Liver (tissue), 3 donors: ENCODE measurements around the gene SLC4A11.
"Not testable (repeated sequence)": the region's sequence is repeated elsewhere in the genome, so short reads cannot be mapped to it uniquely, and the experiment has no call there.

Experiments used
- ATF3 ChIP-seq: IDR thresholded peaks from 2 replicates; pipeline ENCODE4 v1.6.1; 2016; ENCODE audit warnings: antibody characterized with exemption
- CTCF ChIP-seq: fragments of 150-350 bp; IDR thresholded peaks from 2 replicates; pipeline ENCODE4 v1.5.1; 2017; ENCODE audit warnings: improper control_type of control experiment, low read depth, low read length; ENCODE audit not compliant: missing input control
- RAD21 ChIP-seq, 2 donors: IDR thresholded peaks; 2 replicates each; pipeline ENCODE4 v1.6.1; 2016; ENCODE audit warnings: antibody characterized with exemption in 2 of 2, mild to moderate bottlenecking in 2 of 2
- TAF1 ChIP-seq: conservative IDR thresholded peaks from 2 replicates; pipeline ENCODE4 v1.6.1; 2016; ENCODE audit warnings: antibody characterized with exemption, mild to moderate bottlenecking
- ZBTB33 ChIP-seq: IDR thresholded peaks from 2 replicates; pipeline ENCODE4 v1.6.1; 2016; ENCODE audit warnings: antibody characterized with exemption
- donor health status: healthy.
- donor health status: healthy.

- not testable (repeated sequence) for TF ChIP-seq RAD21 (IDR thresholded peaks at IDR 0.05); ZBTB33; CTCF; TAF1; ATF3
Observed at GRCh38 chr20:3182429-3182828, 56.6 kb downstream of the SLC4A11 start.
